ENCODE data around the gene MIGA1.
"Not testable (repeated sequence)": the region's sequence is repeated elsewhere in the genome, so short reads cannot be mapped to it uniquely, and the experiment has no call there.

The MIGA1 gene, protein sequence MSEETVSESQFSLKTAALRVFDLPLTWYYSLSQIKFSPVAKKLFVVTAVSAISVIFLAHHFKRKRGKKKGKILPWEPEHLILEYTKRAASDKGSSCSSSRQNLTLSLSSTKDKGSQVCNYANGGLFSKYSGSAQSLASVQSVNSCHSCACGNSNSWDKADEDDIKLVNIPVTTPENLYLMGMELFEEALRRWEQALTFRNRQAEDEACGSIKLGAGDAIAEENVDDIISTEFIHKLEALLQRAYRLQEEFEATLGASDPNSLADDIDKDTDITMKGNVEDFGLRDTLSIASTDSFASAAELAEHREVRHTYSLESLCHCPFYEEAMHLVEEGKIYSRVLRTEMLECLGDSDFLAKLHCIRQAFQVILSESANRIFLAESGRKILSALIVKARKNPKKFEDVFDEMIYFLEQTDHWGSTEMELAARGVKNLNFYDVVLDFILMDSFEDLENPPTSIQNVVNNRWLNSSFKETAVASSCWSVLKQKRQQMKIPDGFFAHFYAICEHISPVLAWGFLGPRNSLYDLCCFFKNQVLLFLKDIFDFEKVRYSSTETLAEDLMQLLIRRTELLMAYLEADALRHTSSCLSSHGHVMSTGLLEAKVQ

GRCh38 chr1:77779529-77780281, at the start of gene MIGA1:
Gene MIGA1, plus strand, starts transcription at chr1:77779649. Its CDS starts 3,604 bp downstream, at chr1:77783253.
- peak; percentile 85 for DNase-seq

- peak; percentile 39 for DNase-seq
These were observed 47.4 kb upstream of the MIGA1 start for GRCh38 chr1:77732090-77732489.

DNA sequence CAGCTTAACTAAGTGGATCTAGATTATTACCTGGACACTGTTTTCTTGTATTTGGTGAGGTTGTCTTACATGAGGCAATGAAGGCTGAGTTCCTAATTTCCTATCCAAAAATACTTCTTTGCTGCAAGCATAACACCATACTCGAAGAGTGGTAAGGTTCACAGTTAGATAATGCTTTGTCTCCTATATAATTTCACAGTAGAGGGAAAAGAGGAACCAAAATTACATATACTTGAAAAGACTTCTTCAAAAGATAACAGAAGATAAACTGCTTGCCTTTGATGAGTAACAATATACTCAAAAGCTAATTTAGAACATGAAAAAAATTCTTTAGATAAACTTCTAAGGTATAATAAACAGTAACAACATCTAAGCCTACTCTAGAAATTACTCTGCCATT, 40.2 kb upstream of the MIGA1 start:
- DNase-seq = no peak

- DNase-seq = no peak
These were observed 38.1 kb upstream of the MIGA1 start for GRCh38 chr1:77741316-77741715.

DNA sequence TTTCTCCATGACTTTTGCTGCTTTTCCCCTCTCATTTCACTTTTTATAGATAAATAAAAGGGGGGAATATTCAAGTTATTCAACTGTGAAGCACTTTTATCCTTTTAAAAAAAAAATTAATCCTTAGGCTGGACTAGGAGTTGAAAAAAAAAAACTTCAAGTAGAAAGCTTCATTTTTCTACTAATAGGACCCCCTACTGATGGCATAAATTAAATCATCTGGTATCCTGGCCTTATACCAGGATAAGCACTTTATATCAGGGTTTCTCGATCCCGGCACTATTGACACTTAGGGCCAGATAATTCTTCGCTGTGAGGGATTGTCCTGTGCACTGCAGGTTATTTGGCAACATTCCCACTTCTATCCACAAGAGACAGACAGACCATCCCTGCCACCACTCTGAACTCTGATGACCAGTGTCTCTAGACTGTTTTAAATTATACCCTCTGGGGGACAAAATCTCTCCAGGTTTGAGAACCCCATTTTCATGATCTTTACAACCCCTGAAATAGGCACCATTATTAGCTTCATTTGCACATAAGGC, 37.4 kb upstream of the MIGA1 start:
- DNase-seq = no peak

DNA sequence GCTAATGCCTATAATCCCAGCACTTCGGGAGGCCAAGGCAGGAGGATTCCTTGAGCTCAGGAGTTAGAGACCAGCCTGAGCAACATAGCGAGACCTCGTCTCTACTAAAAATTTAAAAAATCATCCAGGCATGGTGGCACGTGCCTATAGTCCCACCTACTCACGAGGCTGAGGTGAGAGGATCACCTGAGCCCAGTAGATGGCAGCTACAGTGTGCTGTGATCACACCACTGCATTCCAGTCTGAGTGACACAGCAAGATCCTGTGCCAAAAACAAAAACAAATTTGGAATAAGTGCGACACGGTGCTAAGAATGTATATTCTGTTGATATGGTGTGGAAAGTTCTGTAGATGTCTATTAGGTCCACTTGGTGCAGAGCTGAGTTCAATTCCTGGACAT, 34.9 kb upstream of the MIGA1 start:
- no peak for DNase-seq

DNA sequence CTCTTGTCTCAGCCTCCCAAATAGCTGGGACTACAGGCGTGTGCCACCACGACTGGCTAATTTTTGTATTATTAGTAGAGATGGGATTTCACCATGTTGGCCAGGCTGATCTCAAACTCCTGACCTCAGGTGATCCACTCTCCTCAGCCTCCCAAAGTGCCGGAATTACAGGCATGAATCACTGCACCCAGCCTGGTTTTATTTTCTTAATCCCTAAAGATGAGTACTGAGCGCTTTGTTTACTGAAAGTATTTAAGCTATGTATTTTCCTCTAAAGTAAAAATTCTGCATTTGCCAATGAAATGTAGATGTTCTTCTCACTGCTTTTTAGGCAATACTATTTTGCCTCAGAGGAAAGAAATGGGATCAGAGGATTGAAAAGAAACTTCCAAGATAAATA, 30.0 kb upstream of the MIGA1 start:
- not testable (repeated sequence) for DNase-seq

DNA sequence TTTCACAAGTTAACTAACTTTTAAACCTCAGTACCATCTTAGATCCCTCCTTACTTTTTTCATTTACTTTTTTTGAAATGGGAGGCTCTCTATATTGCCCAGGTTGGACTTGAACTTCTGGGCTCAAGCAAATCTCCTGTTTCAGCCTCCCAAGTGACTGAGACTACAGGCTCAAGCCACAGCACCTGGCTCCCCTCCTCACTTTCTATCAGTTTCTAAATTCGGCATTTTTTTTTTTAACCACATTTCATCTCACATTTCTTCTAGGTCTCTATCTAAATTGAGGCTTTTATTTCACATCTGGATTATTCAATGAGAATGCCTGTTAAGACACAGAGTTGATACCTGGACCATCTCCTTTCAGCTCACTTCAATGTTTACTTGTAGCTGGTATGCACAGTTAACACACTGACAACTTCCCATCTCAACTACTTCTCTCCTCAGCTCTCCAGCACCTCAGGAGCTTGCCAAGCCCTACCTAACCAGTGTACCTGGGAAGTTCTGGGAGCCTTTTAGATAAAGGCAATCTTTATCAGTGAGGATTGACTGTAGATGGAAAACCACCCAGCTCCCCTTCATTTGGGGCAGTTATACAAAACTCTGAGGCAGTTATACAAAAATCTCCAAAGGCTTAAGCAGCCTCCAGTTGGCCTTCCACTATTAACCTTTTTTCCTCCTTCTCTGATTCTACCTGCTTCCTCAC, 23.2 kb upstream of the MIGA1 start:
- DNase-seq = no peak

DNA sequence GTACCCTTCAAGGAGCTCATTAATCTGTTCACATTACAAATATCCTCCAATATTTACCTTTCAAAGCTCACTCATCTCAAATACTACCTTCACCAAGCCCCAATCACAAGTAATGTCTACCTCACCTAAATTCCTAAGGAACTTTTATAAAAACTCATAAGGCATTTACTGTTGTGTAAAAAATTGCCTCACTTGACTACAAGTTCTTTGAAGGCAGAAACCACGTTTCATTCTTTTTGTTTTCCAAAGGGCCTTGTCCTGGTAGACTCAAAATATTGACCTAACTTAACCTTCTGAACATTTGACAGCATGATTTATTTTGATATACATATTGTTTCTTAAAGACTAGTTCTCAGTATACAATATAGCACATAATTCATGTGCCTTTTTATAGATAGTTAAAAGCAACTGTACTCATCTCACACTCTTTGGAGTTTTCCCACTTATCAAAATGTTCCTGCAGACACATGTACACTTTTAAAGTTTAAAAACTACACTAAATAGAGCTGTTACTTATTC, 22.3 kb upstream of the MIGA1 start:
- no peak for DNase-seq

DNA sequence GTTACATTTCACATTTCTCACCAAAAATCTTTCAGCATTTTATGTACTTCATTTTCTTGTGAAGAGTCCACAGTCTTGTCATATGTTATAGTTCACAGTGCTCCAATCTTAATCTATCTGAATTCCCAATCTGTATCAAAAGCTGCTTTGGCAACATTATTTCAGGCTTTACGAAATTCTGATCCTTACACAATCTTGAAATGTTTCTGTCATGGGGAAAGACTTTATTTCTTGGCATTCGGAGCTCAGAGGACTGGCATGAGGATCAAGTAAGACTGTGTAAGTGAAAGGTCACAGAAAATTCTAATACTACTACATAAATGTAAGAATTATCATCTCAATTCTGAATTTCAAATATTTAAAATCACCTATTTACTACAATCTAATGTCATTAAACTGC, 21.8 kb upstream of the MIGA1 start:
- peak; percentile 16 for DNase-seq

GRCh38 chr1:77759071-77760028, 20.1 kb upstream of the MIGA1 start, which contains the start of gene USP33:
Gene USP33, minus strand, starts transcription at chr1:77759852. Its CDS starts 18,155 bp downstream, at chr1:77741697.
- peak; percentile 79 for DNase-seq

DNA sequence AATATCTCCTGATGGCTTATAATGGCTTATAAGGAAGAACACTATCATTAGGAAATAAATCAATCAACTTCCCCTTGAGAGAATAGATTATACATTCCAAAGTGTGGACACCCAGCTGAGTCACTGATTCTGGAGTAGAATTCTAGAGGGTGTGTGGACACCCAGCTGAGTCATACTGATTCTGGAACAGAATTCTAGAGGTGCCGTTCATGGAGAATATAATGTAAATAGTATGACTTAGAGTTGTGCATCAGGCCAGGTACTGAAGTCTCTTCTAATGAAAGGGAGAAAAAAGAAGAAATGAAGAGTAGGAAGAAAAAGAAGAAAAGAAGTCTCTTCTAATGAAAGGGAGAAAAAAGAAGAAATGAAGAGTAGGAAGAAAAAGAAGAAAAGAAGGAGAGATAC, 17.4 kb upstream of the MIGA1 start:
- peak; percentile 85 for DNase-seq

- DNase-seq = no peak
These were observed 11.4 kb upstream of the MIGA1 start for GRCh38 chr1:77768006-77768405.

DNA sequence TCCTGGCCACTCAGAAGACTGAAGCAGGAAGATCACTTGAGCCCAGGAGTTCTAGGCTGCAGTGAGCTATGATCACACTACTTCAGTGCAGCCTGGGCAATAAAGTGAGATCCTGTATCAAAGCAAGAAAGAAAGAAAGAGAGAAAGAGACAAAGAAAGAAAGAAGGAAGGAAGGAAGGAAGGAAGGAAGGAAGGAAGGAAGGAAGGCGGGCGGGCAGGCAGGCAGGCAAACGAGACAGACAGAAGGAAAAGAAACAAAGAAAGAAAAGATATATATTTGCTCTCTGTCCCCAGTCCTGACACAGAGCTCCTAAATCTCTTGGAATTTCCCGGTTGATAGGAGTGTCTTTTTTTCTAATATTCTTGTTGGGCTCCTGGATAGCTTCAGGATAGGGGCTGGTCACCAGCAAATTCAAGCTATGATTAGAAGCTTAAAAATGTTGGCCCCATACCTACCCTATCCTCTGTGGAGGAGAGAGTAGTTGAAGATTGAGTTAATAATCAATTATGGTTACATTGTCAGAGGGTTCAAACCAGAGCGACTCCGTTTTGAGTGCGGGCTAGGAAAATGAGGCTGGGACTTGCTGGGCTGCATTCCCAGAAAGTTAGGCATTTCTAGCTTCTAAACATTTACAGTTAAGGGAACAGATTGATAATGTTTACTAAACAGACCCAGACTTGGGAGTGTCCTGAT, 3.3 kb upstream of the MIGA1 start:
- no peak for DNase-seq

GRCh38 chr1:77781683-77782082, 2.2 kb downstream of the MIGA1 start:
- no peak for DNase-seq

GRCh38 chr1:77783141-77783540, 3.7 kb downstream of the MIGA1 start:
- DNase-seq = no peak

GRCh38 chr1:77786093-77786741, 6.8 kb downstream of the MIGA1 start:
- not testable (repeated sequence) for DNase-seq

GRCh38 chr1:77794550-77794949, 15.1 kb downstream of the MIGA1 start:
- no peak for DNase-seq

GRCh38 chr1:77796695-77797405, 17.4 kb downstream of the MIGA1 start:
- no peak for DNase-seq
